HepG2 (cell line): ENCODE measurements around the gene AGXT. TPM values are rescaled to one million over a fixed set of nuclear protein-coding genes. Genes with fewer than 3 reads are reported as not detected.

Source experiments
- ATAC-seq: fragments of 200-7000 bp; cut with Tn5 transposase; 3 replicates; pipeline ENCODE4 v1.9.1; 2020; ENCODE audit warnings: mild to moderate bottlenecking, moderate library complexity
- BruUV-seq: library from RNA; stranded (reverse); fragments of 400-500 nt; replicated peaks from 2 replicates; lab custom pipeline; 2021; lab: Mats Ljungman, UMichigan
- CTCF ChIA-PET: fragments of 300-600 bp; formaldehyde crosslinking; extraction: SDS; loops from one replicate; lab custom pipeline; 2021; ENCODE audit warnings: low total read pairs, inconsistent platforms, low intra/inter-chr PET ratio; lab: Yijun Ruan, JAX
- POLR2A ChIA-PET: fragments of 350-600 bp; sonication (Branson Sonifier 250); formaldehyde crosslinking; loops from one replicate; lab custom pipeline; 2020; ENCODE audit warnings: antibody characterized with exemption, inconsistent platforms; lab: Yijun Ruan, JAX
- DNase-seq: peaks from one replicate; pipeline ENCODE4 v3.0.0-alpha.2; 2015; ENCODE audit warnings: low spot score
- FAIRE-seq: peaks from 3 replicates; lab custom pipeline; 2011; peaks lifted over from hg19 to GRCh38; lab: Jason Lieb, UNC
- H2AFZ ChIP-seq: one replicate; pipeline ENCODE4 v1.6.1; 2011; ENCODE audit warnings: low read length, inconsistent platforms
- H3K27ac ChIP-seq: fragments of 300-600 bp; 3 replicates; pipeline ENCODE4 v1.8.0; 2011; ENCODE audit warnings: mixed run types, mild to moderate bottlenecking, mixed read lengths, low read length, inconsistent platforms; ENCODE audit not compliant: insufficient read depth; ENCODE audit errors: extremely low read length
- H3K27me3 ChIP-seq, 2 experiments: fragments of 200-600 bp in 1 of 2; 2 replicates in 1 of 2; 3 replicates in 1 of 2; pipeline versions ENCODE4 v1.6.0 to v1.8.0; 2011; ENCODE audit warnings: low read length in 2 of 2, mild to moderate bottlenecking in 2 of 2, moderate library complexity in 2 of 2, inconsistent platforms in 1 of 2; ENCODE audit not compliant: insufficient read depth in 2 of 2, control insufficient read depth in 1 of 2
- H3K36me3 ChIP-seq, 2 experiments: fragments of 200-600 bp in 1 of 2; replicated peaks in 1 of 2; 2 replicates in 1 of 2; 3 replicates in 1 of 2; pipeline versions ENCODE4 v1.5.1 to v1.8.0; 2011; ENCODE audit warnings: low read length in 2 of 2, inconsistent platforms in 1 of 2; ENCODE audit not compliant: insufficient read depth in 2 of 2, control insufficient read depth in 1 of 2
- H3K4me1 ChIP-seq: 2 replicates; pipeline ENCODE4 v1.5.1; 2012; ENCODE audit warnings: low read length, inconsistent platforms; ENCODE audit not compliant: insufficient read depth
- H3K4me2 ChIP-seq: 2 replicates; pipeline ENCODE4 v1.6.0; 2011; ENCODE audit warnings: low read depth, low read length, inconsistent platforms
- H3K4me3 ChIP-seq, 3 experiments: fragments of 200-600 bp in 1 of 3; sonication (generic), shearing (Covaris generic) in 1 of 3; replicated peaks in 1 of 3; 2 replicates each; pipeline ENCODE4 v1.5.1; 2011 to 2016; ENCODE audit warnings: low read length in 3 of 3, inconsistent platforms in 2 of 3, low read depth in 2 of 3, mild to moderate bottlenecking in 2 of 3, control low read depth in 1 of 3, mixed read lengths in 1 of 3; ENCODE audit not compliant: insufficient read depth in 1 of 3
- H3K79me2 ChIP-seq: one replicate; pipeline ENCODE4 v1.6.1; 2011; ENCODE audit warnings: low read length, inconsistent platforms; ENCODE audit not compliant: insufficient read depth
- H3K9ac ChIP-seq: 2 replicates; pipeline ENCODE4 v1.6.0; 2011; ENCODE audit warnings: mild to moderate bottlenecking, low read depth, low read length, inconsistent platforms; ENCODE audit not compliant: insufficient read depth
- H3K9me3 ChIP-seq: 2 replicates; pipeline ENCODE4 v1.5.1; 2012; ENCODE audit warnings: mild to moderate bottlenecking, low read length
- H4K20me1 ChIP-seq: 2 replicates; pipeline ENCODE4 v1.6.0; 2011; ENCODE audit warnings: inconsistent platforms, mild to moderate bottlenecking, low read length, moderate library complexity; ENCODE audit not compliant: insufficient read depth
- ARID4A ChIP-seq: sonication (generic); formaldehyde crosslinking; IDR thresholded peaks from 2 replicates; pipeline ENCODE4 v1.5.0; 2020; ENCODE audit warnings: mild to moderate bottlenecking, missing genetic modification reagents, borderline replicate concordance
- ARNT2 ChIP-seq: sonication (generic); formaldehyde crosslinking; IDR thresholded peaks from 2 replicates; pipeline ENCODE4 v1.8.0; 2022; ENCODE audit warnings: mild to moderate bottlenecking, low read depth, missing genetic modification reagents, moderate library complexity
- DMAP1 ChIP-seq: IDR thresholded peaks from 2 replicates; pipeline ENCODE4 v1.6.1; 2016
- GABPB1 ChIP-seq: IDR thresholded peaks from 2 replicates; pipeline ENCODE4 v1.6.1; 2016; ENCODE audit warnings: mild to moderate bottlenecking, missing genetic modification reagents, moderate library complexity, missing compliant biosample characterization
- IRF2 ChIP-seq: IDR thresholded peaks from 2 replicates; pipeline ENCODE4 v1.6.1; 2018; ENCODE audit warnings: missing genetic modification reagents, missing compliant biosample characterization
- KDM1A ChIP-seq: IDR thresholded peaks from 2 replicates; pipeline ENCODE4 v1.6.1; 2016; ENCODE audit warnings: missing compliant biosample characterization
- KDM5B ChIP-seq: sonication (generic); formaldehyde crosslinking; IDR thresholded peaks from 2 replicates; pipeline ENCODE4 v1.4.0; 2020; ENCODE audit warnings: missing genetic modification reagents, mild to moderate bottlenecking, borderline replicate concordance
- MAZ ChIP-seq, 2 experiments: sonication (generic) in 1 of 2; formaldehyde crosslinking in 1 of 2; IDR thresholded peaks; 2 replicates each; pipeline versions ENCODE4 v1.5.0 to v1.6.1; 2012 to 2020; ENCODE audit warnings: low read depth in 2 of 2, mild to moderate bottlenecking in 2 of 2, borderline replicate concordance in 1 of 2, improper control_type of control experiment in 1 of 2, low read length in 1 of 2, missing genetic modification reagents in 1 of 2, moderate library complexity in 1 of 2
- PATZ1 ChIP-seq: sonication (generic); formaldehyde crosslinking; IDR thresholded peaks from 2 replicates; pipeline ENCODE4 v1.4.0; 2020; ENCODE audit warnings: missing genetic modification reagents
- RBM22 ChIP-seq: fragments of 200-400 bp; formaldehyde crosslinking; optimal IDR thresholded peaks from 2 replicates; pipeline ENCODE3; 2017; ENCODE audit warnings: mild to moderate bottlenecking, low read length, moderate library complexity
- RFX1 ChIP-seq: fragments of 450-650 bp; IDR thresholded peaks from 2 replicates; pipeline ENCODE4 v1.6.1; 2017
- RFX3 ChIP-seq: IDR thresholded peaks from 2 replicates; pipeline ENCODE4 v1.6.1; 2016; ENCODE audit warnings: missing biosample characterization, missing genetic modification reagents
- SP4 ChIP-seq: sonication (generic); formaldehyde crosslinking; IDR thresholded peaks from 2 replicates; pipeline ENCODE4 v1.8.1; 2023; ENCODE audit warnings: mild to moderate bottlenecking, missing genetic modification reagents
- TAF1 ChIP-seq: sonication (generic); formaldehyde crosslinking; IDR thresholded peaks from 2 replicates; pipeline ENCODE4 v1.4.0; 2020; ENCODE audit warnings: missing genetic modification reagents
- TBL1XR1 ChIP-seq: fragments of 150-350 bp; IDR thresholded peaks from 2 replicates; pipeline ENCODE4 v1.6.1; 2014; ENCODE audit warnings: borderline replicate concordance, low read length; ENCODE audit not compliant: partially characterized antibody
- ZNF24 ChIP-seq: fragments of 450-650 bp; IDR thresholded peaks from 2 replicates; pipeline ENCODE4 v1.6.1; 2017; ENCODE audit warnings: antibody characterized with exemption, mild to moderate bottlenecking
- ZNF766 ChIP-seq: sonication (generic); formaldehyde crosslinking; IDR thresholded peaks from 2 replicates; pipeline ENCODE4 v1.5.0; 2020; ENCODE audit warnings: missing genetic modification reagents, borderline replicate concordance
- WGBS: methylation state at CpG from one replicate; pipeline ENCODE4 v1.1.6; 2017; ENCODE audit warnings: low lambda C conversion rate; 5-methylcytosine and 5-hydroxymethylcytosine counted together
- in situ Hi-C: cut with HindIII; loops from 2 replicates; pipeline ENCODE4 v1.10.0; 2017; ENCODE audit warnings: low pct_unique_long_range_greater_than_20kb; ENCODE audit not compliant: extremely low pct_ligation_motif_present
- intact Hi-C: fragments of 100-400 bp; cut with micrococcal nuclease; formaldehyde crosslinking; loops from one replicate; pipeline ENCODE4 v1.10.0; 2022; ENCODE audit not compliant: unreplicated experiment
- polyA plus RNA-seq, 8 experiments: library from polyadenylated mRNA; depleted of rRNA in 3 of 8; stranded (reverse) in 7 of 8; unstranded in 1 of 8; fragments of >200 nt; fragmentation: Illumina TruSeq in 4 of 8; extraction: Trizol in 4 of 8; gene quantifications; 2 replicates each; pipeline versions ENCODE4 v1.2.1 to v1.2.3, GENCODE V29; 2011 to 2016; ENCODE audit warnings: low read depth in 4 of 8, missing spikeins in 1 of 8, mixed read lengths in 1 of 8; ENCODE audit not compliant: insufficient read depth in 1 of 8
- total RNA-seq, 5 experiments: library from RNA; depleted of rRNA; stranded (reverse); fragments of >200 nt; fragmentation: Illumina TruSeq; extraction: Trizol; gene quantifications; 2 replicates each; pipeline ENCODE4 v1.2.3, GENCODE V29; 2016; ENCODE audit warnings: low read depth in 1 of 5
- TF ChIP-seq, protein P1 (sequence below): sonication (generic); IDR thresholded peaks from 2 replicates; pipeline ENCODE4 v1.6.1; 2016; ENCODE audit warnings: low read depth, borderline replicate concordance

The AGXT gene
- total and polyA plus RNA-seq, 2 of the 13 experiments (the other 11 are each of a cell fraction or from before 2014, with no cell fraction given) = 41.9 to 96.1 TPM

- Histone ChIP-seq H3K27ac (no peak overlapping the region), H3K9me3 (no peaks in the 10 kb centered on the region), H3K4me1 (peaks cover 7% of the 10 kb centered on the region), H3K9ac (no peak overlapping the region), H3K36me3 (no peaks in the 10 kb centered on the region), H4K20me1 (peaks cover 8% of the 10 kb centered on the region; the same call in 1 of the 2 replicates), H2AFZ (no peak overlapping the region), H3K27me3 (peaks cover 2 to 59% of the 10 kb centered on the region in 2 experiments), H3K79me2 (no peaks in the 10 kb centered on the region), H3K4me3 (peak overlapping the region in 2 of 3 experiments; percentile 19 to 57; a peak in 2 of 6 replicates), H3K4me2 (peak overlapping the region; percentile 83)
- in situ Hi-C loops = no loop called here
- intact Hi-C loops = loop anchor here (5.0 to 10.0 kb wide), 2 partner anchors 227 to 270 kb away; partner anchors contain the start of gene DUSP28
- BruUV-seq = no TSS peak
- DNase-seq (peak; percentile 85), FAIRE-seq (no peak), ATAC-seq (peak; percentile 85)
- ChIA-PET POLR2A (no interaction called here), CTCF (no interaction called here)
- 19% methylated on average over 28 of the region's 54 CpGs for WGBS
- TF ChIP-seq TAF1 (CRISPR knock-in tag) (no peak), RFX1 (peak; percentile 97), ARID4A (peak; percentile 57; the same call in 1 of the 2 replicates), GABPB1 (CRISPR knock-in tag) (peak; percentile 68; the same call in 1 of the 2 replicates), RFX3 (CRISPR knock-in tag) (peak; percentile 98), ZNF24 (no peak), ARNT2 (0 out of 2 replicates have a peak, but pooled peaks have one; percentile 46), MAZ (IDR thresholded peaks at IDR 0.05; ENCODE audit: borderline replicate concordance, low read depth, low read length) (peak; percentile 49; the same call in 1 of the 2 replicates), MAZ (CRISPR knock-in tag; IDR thresholded peaks at IDR 0.05; ENCODE audit: low read depth) (peak; percentile 69; the same call in 1 of the 2 replicates), RBM22 (peak; percentile 97), KDM5B (peak; percentile 31; the same call in 1 of the 2 replicates), IRF2 (CRISPR knock-in tag) (no peak), TBL1XR1 (no peak), SP4 (peak; percentile 92), ZNF766 (CRISPR knock-in tag) (0 out of 2 replicates have a peak, but pooled peaks have one; percentile 43), PATZ1 (CRISPR knock-in tag) (peak; percentile 58; the same call in 1 of the 2 replicates), KDM1A (0 out of 2 replicates have a peak, but pooled peaks have one; percentile 58), DMAP1 (CRISPR knock-in tag) (0 out of 2 replicates have a peak, but pooled peaks have one; percentile 8)
- TF ChIP-seq, protein P1, sequence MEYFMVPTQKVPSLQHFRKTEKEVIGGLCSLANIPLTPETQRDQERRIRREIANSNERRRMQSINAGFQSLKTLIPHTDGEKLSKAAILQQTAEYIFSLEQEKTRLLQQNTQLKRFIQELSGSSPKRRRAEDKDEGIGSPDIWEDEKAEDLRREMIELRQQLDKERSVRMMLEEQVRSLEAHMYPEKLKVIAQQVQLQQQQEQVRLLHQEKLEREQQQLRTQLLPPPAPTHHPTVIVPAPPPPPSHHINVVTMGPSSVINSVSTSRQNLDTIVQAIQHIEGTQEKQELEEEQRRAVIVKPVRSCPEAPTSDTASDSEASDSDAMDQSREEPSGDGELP = peak; percentile 27; the same call in 1 of the 2 replicates
Observed at GRCh38 chr2:240832205-240832727, 36.4 kb upstream of the AGXT start.
